HPDE6-E6E7 (cell line): ENCODE results near the gene TNRC18.
A peak's percentile ranks its signal among the peaks of the same experiment; 100 is the strongest.

Experiments
- DNase-seq: peaks from one replicate; pipeline ENCODE4 v3.0.0; 2011; ENCODE audit warnings: missing footprints; ENCODE audit errors: extremely low spot score

Gene TNRC18

DNA sequence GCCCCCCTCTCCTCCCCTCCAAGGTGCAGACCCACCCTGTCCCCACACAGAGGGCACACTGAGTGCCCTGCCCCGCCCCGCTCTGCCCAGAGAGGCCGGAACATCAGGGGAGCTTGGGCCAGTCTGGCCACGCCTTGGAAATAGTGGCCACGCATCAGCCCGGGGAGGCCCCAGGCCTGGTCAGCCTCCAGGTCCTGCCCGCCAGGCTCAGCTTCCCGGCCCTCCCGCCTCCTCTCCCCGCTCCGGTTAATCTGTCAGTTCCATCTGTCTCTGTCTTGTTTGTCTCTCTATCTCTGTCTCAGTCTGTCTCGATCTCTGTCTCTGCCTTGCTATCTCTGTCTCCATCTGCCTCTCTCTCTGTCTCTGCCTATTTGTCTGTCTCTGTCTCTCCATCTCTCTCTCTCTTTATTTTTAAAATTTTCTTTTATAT, 28.9 kb upstream of the TNRC18 start:
- DNase-seq = no peak

DNA sequence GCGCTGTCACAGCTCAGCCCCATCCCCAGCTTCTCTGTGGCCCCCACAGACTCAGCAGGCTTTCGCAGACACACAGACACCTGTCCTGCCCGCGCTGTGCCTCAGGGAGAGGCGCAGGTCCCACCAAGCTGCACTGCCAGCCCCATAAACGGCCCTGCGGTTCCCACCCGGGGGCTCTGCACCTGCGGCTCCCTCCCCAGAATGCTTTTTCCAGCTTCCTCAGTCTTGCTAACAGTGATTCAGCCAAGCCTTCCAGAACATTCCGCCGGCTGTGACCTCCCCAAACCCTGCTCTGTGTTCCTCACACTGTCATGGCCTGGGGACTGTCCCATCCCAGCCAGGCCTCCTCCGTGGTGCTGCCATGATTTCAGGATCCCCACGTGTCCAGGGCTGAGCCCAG, 27.8 kb upstream of the TNRC18 start:
- no peak for DNase-seq

DNA sequence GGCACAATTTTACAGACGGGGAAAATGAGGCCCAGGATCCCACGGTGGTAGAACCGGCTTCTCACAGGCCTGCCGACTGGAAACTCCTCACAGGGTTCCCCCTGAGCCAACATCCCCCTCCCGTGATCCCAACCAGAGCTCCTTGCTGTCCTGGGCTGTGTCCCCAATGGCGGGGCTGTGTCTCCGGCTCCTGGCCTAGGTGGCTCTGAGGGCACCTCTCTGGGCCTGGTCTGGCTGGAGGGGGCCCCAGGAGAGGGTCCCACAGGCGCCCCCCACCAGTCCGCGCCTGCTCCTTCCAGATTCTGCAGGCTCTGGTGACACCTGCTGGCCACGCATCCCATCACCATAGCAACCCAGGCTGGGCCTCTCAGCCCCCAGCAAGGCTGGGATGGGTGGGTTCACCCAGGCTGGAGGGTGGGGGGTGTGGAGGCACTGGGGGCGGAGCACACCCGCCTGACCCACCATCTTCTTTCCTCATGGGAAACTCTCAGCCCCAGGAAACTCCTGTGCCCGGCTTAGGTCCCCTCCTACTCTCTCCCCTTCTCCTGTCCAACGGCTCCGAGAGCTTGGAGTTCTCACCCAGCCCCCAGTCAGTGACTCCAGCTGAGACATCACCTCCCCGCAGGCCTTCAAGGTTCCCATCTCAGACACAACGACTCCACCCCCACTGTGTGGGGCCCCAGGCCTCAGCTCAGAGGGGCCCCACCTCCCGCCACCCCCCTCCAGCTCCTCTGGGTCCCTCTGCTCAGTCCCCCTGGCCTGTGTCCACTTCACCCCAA, 27.1 kb upstream of the TNRC18 start:
- DNase-seq = peak; percentile 42

GRCh38 chr7:5448378-5449037, 24.9 kb upstream of the TNRC18 start:
- no peak for DNase-seq

- DNase-seq = no peak
These were observed 22.5 kb upstream of the TNRC18 start for GRCh38 chr7:5445981-5446594.

DNA sequence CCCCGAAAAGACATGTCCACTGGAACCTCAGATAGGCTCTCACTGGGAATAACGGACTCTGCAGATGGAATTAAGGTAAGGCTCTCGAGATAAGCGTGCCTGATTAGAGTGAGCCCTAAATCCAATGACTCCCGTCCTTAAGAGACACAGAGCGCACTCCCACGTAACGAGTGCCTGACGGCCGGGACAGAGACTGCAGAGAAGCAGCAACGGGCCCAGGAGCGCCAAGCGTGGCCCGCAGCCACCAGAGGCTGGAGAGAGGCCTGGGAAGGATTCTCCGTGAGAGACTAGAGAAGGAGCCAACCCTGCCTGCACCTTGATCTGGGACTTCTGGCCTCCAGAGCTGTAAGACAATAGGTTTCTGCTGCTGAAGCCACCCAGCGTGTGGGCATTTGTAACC, 20.0 kb upstream of the TNRC18 start:
- no peak for DNase-seq

GRCh38 chr7:5442757-5443305, 19.2 kb upstream of the TNRC18 start:
- DNase-seq = no peak

DNA sequence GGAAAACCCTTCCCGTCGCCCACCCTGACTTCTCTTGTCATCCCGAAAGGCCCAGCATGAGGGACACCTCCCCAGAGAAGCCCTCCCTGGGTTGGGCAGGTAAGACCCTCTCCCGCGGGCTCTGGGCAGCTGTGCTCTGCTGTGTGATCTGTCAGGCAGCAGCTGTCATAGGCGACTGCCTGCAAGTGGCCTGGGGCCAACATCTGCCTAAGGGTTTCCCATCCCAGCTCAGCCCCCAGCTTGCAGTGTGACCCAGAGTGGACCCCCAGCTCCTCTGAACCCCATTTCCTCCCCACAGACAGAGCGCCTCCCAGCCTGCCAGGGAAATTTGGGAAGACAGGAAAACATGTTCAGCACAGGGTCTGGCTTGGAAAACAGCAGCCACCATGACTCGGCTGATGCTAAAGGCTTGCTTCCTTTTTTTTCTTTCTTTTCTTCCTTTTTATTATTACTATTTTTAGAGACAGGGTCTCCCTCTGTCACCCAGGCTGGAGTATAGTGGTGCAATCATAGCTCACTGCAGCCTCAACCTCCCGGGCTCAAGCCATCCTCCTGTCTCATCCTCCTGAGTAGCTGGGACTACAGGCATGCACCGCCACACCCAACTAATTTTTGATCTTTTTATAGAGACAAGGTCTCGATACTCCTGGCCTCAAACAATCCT, 18.3 kb upstream of the TNRC18 start:
- DNase-seq = no peak

- DNase-seq = no peak
These were observed 16.2 kb upstream of the TNRC18 start for GRCh38 chr7:5439572-5440496.

GRCh38 chr7:5439209-5439571, 15.6 kb upstream of the TNRC18 start:
- no peak for DNase-seq

- DNase-seq = no peak
These were observed 14.4 kb upstream of the TNRC18 start for GRCh38 chr7:5437987-5438386.

- no peak for DNase-seq
These were observed 13.8 kb upstream of the TNRC18 start for GRCh38 chr7:5437348-5437892.

DNA sequence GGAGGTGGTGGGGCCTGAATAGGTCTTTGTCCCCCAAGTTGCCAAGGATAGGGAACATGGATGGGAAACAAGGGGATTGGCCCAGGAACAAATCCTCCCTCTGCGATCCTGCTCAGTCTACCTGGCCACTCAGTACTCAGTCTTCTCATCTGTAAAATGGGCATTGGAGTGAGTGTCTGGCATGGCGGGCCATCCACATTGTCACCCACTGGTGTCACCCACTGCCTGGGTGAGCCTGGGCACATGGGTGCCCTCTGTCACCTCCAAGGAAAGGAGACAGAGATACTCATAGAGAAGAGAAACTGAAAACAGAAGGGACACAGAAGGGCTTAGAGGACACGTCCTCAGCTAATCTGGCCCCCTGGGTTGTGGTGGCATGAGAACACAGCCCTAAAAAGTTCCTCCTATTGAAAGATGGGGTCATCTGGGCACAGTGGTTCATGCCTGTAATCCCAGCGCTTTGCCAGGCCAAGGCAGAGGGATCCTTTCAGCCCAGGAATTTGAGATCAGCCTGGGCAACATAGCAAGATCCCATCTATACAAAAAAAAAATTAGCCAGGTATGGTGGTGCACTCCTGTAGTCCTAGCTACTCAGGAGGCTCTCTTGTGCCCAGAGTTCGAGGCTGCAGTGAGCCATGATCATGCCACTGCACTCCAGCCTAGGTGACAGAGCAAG, 12.5 kb upstream of the TNRC18 start:
- DNase-seq = no peak

DNA sequence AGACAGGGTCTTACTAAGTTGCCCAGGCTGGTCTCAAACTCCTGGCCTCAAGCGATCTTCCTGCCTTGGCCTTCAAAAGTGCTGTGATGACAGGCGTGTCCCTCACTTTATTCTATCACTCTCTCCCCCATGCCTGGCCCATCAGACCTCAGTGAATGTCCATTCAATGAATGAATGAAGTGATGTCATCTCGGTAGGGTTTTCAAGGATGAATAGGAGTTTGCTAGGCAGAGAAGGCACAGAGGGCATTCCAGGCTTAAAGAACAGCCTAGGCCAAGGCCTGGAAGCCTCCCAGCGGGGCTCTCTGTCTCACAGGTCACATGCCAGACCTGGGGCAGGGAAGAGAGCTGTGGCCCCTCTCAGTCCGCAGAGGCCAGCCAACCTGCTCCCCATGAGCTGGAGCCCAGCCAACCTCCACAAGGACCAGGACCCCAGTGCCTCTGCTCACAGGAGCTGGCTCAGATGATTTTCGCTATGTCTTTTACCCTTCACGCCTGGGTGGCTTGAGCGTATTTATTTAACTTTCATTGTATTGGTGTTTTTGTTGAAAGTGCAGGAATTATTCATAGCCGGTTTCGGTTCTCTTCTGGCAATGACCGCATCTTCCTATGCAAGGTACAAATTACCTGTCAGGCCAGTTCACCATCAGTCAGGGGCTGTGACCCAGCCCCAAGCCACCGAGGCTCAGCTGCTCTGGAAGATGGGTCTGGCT, 11.8 kb upstream of the TNRC18 start:
- DNase-seq = no peak

DNA sequence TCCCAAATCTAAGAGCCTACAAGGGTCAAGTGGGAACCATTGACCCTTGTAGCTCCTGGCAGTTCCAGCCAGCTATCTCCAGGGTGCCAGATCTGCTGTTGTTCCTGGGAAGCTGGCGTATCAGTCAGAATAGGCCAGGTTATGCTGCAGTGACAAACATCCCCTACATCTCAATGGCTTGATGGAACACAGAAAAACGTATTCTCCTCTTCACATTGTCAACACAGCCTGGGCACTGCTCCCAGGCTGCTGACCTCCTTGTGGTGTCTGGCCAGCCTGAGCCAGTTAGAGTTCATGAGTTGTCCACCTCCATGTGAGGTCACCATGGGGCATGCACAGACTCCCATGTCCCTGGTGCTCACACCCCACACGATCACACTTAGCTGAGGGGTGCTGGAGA, 9.5 kb upstream of the TNRC18 start:
- no peak for DNase-seq

DNA sequence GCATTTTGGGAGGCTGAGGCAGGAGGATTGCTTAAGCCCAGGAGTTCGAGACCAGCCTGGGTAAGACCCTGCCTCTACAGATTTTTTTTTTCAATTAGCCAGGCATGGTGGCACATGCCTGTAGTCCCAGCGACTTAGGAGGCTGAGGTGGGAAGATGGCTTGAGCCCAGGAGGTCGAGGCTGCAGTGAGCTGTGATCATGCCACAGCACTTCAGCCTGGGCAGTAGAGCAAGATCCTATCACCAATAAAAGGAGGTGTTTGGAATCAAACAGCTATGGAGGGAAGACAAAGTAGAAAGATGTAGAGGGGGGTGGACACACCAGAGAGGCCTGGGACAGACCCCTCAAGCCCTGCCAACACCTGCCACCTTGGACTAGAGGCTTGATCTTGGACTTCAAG, 9.1 kb upstream of the TNRC18 start:
- DNase-seq = no peak

GRCh38 chr7:5431560-5432015, 8.0 kb upstream of the TNRC18 start:
- no peak for DNase-seq

DNA sequence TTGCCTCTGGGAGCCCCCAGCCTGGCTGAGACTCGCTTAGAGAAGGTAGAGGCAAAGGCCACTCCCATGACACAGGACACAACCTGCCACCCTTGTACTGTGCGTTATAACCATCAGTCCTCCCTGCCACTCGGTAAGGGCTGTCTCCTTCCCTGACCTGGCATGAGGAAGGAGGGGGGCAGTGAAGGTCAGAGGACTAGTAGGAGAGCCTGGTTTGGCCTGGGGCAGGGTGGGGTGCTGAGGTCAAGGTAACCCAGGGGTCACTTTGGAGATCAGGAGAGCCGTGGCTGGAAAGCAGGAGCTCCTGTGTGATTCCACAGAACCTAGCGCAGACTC, 6.9 kb upstream of the TNRC18 start:
- no peak for DNase-seq

GRCh38 chr7:5429857-5430611, 6.4 kb upstream of the TNRC18 start:
- DNase-seq = no peak
